DMS114 treated with DMSO at 0.1 percent for 48 hours (cell line): ENCODE measurements around the gene PLA2G4B.

Experiments used
- DNase-seq: peaks from one replicate; lab custom pipeline; 2025; ENCODE audit not compliant: unreplicated experiment; lab: John Stamatoyannopoulos, UW

Gene PLA2G4B

GRCh38 chr15:41869770-41870688 is 31.4 kb downstream of the PLA2G4B start:
- no peak for DNase-seq

GRCh38 chr15:41870689-41871081 is 32.0 kb downstream of the PLA2G4B start:
- DNase-seq: no peak

GRCh38 chr15:41871175-41871905 is 32.7 kb downstream of the PLA2G4B start:
- DNase-seq: no peak

GRCh38 chr15:41872166-41872747 is 33.6 kb downstream of the PLA2G4B start:
- no peak for DNase-seq

GRCh38 chr15:41873711-41874110 is 35.1 kb downstream of the PLA2G4B start:
- DNase-seq: no peak

DNA sequence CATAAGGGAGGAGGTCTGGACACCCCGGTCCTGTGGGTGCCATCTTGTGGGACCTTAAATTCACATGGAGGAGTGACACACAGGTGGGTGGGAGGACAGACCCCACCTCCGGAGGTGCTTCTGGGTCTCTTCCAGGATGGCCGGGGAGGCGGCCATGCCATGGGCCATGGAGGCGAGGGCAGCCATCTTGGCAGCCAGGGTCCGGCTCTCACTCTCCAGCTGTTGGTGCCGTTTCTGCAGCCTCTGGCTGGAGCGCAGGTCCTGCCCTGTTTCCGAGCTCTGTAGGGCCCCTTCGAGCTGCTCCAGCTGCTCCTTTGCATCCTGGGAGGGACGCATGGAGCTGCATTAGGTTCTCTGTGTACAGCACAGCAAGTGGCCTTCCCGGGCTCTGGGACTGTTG is 36.1 kb downstream of the PLA2G4B start:
- no peak for DNase-seq

DNA sequence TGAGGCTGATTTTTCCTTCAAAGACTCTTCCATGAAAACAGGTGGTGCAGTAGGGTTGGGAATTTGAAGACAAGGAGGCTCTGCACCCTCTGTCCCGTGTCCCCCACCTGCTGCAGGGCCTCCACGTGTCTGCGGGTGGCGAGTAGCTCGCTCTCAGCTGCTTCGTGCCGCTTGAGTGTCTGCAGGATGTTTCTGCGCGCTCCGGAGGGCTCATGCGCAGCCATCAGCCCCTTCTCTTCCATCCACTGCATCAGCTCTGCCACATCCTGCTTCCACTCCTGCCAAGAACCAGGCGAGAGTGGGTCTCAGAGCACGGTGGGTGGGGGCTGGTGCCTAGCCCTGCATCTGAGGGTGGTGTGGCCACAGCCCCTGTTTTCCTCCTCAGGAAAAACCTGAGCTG is 37.4 kb downstream of the PLA2G4B start:
- DNase-seq: no peak

DNA sequence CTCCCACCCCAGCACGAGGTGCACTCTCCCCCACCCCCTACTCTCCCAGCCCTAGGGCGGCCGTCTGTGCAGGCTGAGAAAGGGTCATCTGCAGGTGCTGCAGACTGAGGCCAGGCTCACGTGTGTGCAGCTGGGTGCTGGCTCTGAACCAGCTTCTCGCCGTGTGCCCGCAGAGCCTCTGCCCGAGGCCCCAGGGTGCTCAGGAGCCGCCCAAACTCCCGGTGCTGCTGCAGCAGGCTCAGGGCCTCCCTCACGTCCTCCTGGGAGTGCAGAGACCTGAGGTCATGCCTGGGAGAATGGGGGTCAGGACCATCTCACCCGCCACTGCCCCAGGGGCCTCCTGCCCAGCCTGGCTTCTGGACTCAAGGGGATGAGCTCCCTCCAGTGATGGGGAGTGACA is 38.0 kb downstream of the PLA2G4B start:
- DNase-seq: no peak

DNA sequence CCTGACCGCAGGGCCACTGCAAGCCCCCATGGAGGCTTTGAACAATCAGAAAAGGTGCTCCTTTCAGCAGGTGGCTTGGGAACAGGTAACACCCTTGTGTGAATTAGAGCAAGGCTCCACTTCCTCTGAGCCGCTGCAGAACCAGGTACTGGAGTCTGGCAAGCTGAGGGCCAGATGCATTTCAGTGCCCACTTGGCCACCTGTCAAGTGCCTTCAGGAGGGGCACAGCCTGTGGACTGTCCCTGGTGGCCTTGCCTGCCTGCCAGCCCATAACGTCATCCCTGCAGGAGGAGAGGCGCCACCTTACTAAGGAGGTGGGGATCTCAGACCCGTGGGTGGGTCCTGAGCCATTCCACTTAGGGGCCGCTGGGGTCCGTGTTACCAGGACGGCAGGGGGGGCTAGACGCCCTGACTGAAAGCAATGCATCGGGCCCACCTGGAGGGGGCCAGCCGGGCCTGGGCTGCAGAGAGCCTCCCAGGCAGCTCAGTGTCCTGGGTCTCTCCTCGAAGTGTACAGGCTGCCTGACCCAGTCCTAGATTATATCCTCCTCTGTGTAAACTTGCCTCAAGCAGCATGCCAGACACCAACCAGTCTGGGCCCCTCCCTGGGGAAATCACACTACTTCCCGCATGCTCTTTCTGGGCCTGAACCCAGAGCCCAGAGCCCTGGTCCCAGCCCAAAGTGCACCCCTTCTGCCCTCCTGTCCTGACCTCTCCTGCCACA is 39.1 kb downstream of the PLA2G4B start:
- no peak for DNase-seq

DNA sequence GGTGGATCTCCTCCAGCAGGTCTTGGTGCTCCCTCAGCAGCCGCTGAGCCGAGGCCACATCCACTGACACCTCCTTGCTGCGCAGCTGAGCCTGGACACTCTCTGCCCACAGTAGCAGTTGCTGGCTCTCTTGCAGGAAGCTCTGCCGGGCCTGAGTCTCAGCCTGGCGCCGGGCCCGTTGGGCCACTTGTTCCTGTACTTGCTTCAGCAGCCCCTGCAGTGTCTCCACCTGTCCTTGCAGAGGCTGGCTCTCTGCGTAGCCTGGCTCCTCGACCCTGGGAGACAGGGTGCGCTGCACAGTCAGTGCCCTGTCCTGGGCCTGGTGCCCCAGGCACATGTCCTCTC is 39.7 kb downstream of the PLA2G4B start:
- DNase-seq: no peak

DNA sequence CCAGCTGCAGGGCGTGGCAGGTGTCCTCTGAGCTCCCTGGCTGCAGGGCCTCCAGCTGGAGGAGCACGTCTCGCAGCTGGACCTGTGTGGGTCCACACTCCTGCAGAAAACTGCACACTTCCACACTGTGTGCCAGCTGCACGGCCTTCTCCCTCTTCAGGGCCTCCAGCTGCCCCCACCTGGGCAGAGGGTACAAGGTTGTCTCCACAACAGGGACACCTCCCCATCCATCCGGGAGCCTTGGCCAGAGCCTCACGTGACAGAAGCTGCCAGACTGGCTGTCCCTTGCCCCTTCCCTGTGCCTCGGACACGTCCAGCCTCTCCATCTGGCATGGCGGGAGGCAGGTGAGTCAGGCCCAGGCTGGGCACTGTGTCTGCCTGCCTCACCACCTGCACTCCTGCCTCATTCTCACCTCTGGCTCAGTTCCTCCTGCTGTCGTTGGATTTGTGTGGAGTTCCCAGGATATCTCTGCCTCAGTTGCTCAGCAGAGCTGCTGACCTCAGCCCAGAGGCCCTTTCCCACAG is 40.7 kb downstream of the PLA2G4B start:
- DNase-seq: no peak

DNA sequence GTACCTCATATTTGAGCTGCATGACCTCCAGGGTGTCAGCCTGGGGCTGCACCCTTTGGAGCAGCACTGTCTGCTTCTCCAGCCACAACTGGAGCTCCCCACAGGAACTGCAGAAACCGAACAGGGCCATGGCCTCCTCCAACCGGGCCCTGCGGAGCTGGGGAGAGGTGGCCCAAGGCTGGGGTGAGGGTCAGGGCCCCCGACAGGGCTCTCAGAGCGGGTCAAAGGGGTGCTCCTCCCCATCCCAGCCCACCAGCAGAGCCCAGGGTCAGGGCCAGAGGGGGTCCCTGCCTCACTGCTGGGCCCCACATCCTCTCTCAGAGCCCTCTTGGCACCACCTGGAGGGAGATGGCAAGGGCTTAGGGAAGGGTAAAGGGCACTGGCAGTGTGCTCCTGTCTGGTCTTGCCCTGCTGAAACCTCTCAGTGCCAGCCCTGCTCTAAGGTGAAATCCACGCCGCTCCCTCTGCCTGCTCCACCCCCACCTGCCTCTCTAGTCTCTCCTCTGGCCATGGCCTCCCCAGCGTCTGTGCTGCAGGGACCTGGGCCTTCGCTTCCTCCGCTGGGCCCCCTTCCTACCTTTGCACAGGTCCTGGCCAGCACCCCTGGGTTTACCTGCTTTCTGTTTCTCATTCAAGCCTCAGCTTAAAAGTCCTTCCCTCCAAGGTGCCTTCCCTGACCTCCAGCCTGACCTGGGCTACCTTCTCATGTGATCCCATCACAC is 41.7 kb downstream of the PLA2G4B start:
- DNase-seq: no peak

GRCh38 chr15:41881086-41881485 is 42.4 kb downstream of the PLA2G4B start:
- DNase-seq: no peak

- no peak for DNase-seq
Measured at GRCh38 chr15:41881550-41881919, 42.9 kb downstream of the PLA2G4B start.

- no peak for DNase-seq
Measured at GRCh38 chr15:41881920-41882688, 43.5 kb downstream of the PLA2G4B start.

DNA sequence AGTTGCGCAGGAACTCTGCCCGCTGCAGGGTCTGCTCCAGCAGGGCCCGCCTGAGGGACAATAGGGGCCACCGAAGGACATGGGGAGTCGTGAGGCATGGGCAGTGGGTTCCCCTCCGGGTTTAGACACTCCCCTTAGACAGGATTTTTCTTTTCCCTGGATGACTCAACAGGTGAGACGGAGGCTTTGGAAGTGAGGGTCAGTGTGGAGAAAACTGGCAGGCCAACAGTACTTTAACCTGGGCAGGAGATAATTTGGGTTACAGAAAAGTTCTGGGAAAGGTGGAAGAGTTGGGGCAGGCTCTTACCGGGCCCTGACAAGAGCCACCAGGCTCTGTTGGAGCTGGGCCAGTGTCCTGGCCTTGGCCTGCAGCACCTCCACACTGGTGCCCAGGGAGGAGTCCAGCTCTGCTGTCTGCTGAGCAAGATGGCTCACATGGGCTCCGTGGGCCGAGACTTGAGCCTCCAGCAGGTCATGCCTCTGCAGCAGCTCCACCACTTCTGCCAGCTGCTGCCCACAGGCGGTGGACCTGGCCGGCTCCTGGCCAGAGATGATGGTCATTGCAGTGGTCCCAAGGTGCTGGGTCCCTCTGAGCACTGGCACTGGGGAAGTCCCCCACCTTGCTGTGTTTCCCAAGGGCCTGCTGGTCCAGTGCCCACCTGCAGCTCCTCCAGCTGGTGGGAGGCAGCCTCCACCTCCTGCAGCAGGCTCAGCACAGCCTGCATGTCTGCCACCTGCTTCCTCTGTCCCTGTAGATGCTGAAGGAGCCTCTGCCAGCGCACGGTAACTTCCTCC is 44.2 kb downstream of the PLA2G4B start:
- DNase-seq: no peak

DNA sequence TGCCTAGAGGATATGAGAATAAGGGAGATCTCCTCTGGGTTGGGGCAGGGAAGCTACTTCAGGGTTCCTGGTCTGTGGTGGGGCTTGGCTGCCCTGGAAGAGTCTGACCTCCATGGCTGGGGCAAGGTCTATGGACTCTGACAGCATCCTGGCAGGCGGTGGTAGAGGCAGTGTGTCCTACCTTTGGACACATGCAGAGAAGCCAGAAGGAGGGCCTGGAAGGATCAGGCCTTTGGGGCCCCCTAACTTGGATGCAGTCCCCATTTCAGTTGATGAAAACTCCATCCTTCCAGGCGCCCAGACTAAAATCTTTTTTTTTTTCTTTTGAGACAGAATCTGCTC is 44.8 kb downstream of the PLA2G4B start:
- no peak for DNase-seq

GRCh38 chr15:41884458-41884857 is 45.8 kb downstream of the PLA2G4B start:
- no peak for DNase-seq

GRCh38 chr15:41885321-41885720 is 46.7 kb downstream of the PLA2G4B start:
- no peak for DNase-seq
